K562 (cell line): ENCODE results near the gene PRSS56. TPM values are rescaled to one million over a fixed set of nuclear protein-coding genes. Genes with fewer than 3 reads are reported as not detected.

ENCODE experiments used
- HCFC1 ChIP-seq: IDR thresholded peaks from 2 replicates; pipeline ENCODE4 v1.6.1; 2012; ENCODE audit warnings: low read depth, low read length, improper control_type of control experiment
- MCM5 ChIP-seq: fragments of 450-650 bp; IDR thresholded peaks from 2 replicates; pipeline ENCODE4 v1.6.1; 2016; ENCODE audit warnings: low read depth
- MTA3 ChIP-seq: fragments of 450-650 bp; formaldehyde crosslinking; IDR thresholded peaks from 2 replicates; pipeline ENCODE4 v1.6.1; 2017; ENCODE audit warnings: mild to moderate bottlenecking, borderline replicate concordance
- POLR2A ChIP-seq: fragments of 450-650 bp; conservative IDR thresholded peaks from 2 replicates; pipeline ENCODE4 v1.6.1; 2016
- RCOR1 ChIP-seq, 2 experiments: IDR thresholded peaks; 2 replicates each; pipeline ENCODE4 v1.6.1; 2012; ENCODE audit warnings: low read depth in 2 of 2, low read length in 2 of 2, borderline replicate concordance in 1 of 2, improper control_type of control experiment in 1 of 2
- STAG1 ChIP-seq: sonication (generic); formaldehyde crosslinking; IDR thresholded peaks from 2 replicates; pipeline ENCODE4 v1.5.0; 2020; ENCODE audit warnings: missing genetic modification reagents, borderline replicate concordance
- TRIM28 ChIP-seq: fragments of 450-650 bp; IDR thresholded peaks from 2 replicates; pipeline ENCODE4 v1.6.1; 2017
- ZNF239 ChIP-seq: fragments of 250-450 bp; sonication (Bioruptor Pico); IDR thresholded peaks from 2 replicates; pipeline ENCODE4 v1.4.0; 2020; ENCODE audit warnings: mild to moderate bottlenecking
- polyA plus RNA-seq, 8 experiments: library from polyadenylated mRNA; depleted of rRNA in 4 of 8; stranded (reverse) in 5 of 8; unstranded in 3 of 8; fragments of >200 nt; fragmentation: Nextera tagmentation in 2 of 8; fragmentation: Illumina TruSeq in 1 of 8; extraction: Ambion mirVana in 2 of 8; extraction: Trizol in 1 of 8; gene quantifications; 2 replicates each; pipeline versions ENCODE4 v1.2.1 to v1.2.3, GENCODE V29; 2011 to 2014; ENCODE audit warnings: inconsistent platforms in 1 of 8, missing spikeins in 1 of 8
- total RNA-seq, 7 experiments: library from RNA; depleted of rRNA in 6 of 7; stranded (reverse); fragments of >200 nt in 6 of 7; fragmentation: Illumina TruSeq in 2 of 7; extraction: Trizol in 2 of 7; gene quantifications; 2 replicates each; pipeline versions ENCODE4 v1.2.1 to v1.2.3, GENCODE V29; 2011 to 2021; ENCODE audit warnings: low replicate concordance in 1 of 7
- TF ChIP-seq, protein P1 (sequence below): fragments of 250-450 bp; sonication (Bioruptor Pico); IDR thresholded peaks from 2 replicates; pipeline ENCODE4 v1.5.1; 2021; ENCODE audit warnings: mild to moderate bottlenecking
- TF ChIP-seq, protein P2 (sequence below), 3 experiments: IDR thresholded peaks in 2 of 3; conservative IDR thresholded peaks in 1 of 3; 2 replicates each; pipeline ENCODE4 v1.5.1; 2011 to 2012; ENCODE audit warnings: low read length in 3 of 3, mild to moderate bottlenecking in 3 of 3, control low read depth in 2 of 3, improper control_type of control experiment in 1 of 3, inconsistent platforms in 1 of 3, low read depth in 1 of 3, mixed read lengths in 1 of 3, moderate library complexity in 1 of 3; ENCODE audit not compliant: insufficient read depth in 2 of 3

PRSS56 gene
- total and polyA plus RNA-seq, 9 of the 15 experiments (the other 6 are each of a cell fraction or from before 2014, with no cell fraction given): not detected

DNA sequence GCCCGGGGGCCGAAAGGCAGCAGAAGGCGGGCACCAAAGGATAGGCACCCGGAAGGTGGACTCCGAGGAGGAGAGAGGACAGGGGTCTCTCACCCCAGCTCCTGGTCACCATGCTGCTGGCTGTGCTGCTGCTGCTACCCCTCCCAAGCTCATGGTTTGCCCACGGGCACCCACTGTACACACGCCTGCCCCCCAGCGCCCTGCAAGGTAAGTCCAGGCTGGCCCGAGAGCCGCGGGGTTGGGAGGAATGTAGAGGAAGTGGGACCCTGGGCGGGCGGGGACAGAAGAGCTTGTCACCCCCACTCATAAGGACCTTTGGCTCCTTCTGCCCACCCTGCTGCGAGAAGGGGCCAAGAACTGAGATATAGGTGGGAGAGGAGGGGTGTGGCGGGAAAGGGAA, 301 bp downstream of the PRSS56 start (continued):
- TF ChIP-seq, protein P1, sequence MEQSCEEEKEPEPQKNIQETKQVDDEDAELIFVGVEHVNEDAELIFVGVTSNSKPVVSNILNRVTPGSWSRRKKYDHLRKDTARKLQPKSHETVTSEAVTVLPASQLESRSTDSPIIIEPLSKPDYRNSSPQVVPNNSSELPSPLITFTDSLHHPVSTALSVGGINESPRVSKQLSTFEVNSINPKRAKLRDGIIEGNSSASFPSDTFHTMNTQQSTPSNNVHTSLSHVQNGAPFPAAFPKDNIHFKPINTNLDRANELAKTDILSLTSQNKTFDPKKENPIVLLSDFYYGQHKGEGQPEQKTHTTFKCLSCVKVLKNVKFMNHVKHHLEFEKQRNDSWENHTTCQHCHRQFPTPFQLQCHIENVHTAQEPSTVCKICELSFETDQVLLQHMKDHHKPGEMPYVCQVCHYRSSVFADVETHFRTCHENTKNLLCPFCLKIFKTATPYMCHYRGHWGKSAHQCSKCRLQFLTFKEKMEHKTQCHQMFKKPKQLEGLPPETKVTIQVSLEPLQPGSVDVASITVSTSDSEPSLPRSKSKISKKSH: no peak
- no peak for TF ChIP-seq POLR2A
- TF ChIP-seq, protein P2, sequence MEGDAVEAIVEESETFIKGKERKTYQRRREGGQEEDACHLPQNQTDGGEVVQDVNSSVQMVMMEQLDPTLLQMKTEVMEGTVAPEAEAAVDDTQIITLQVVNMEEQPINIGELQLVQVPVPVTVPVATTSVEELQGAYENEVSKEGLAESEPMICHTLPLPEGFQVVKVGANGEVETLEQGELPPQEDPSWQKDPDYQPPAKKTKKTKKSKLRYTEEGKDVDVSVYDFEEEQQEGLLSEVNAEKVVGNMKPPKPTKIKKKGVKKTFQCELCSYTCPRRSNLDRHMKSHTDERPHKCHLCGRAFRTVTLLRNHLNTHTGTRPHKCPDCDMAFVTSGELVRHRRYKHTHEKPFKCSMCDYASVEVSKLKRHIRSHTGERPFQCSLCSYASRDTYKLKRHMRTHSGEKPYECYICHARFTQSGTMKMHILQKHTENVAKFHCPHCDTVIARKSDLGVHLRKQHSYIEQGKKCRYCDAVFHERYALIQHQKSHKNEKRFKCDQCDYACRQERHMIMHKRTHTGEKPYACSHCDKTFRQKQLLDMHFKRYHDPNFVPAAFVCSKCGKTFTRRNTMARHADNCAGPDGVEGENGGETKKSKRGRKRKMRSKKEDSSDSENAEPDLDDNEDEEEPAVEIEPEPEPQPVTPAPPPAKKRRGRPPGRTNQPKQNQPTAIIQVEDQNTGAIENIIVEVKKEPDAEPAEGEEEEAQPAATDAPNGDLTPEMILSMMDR (IDR thresholded peaks at IDR 0.05 in 2 of 3, conservative IDR thresholded peaks at IDR 0.05 in 1 of 3; ENCODE audit: insufficient read depth in 2 of 3, low read depth in 1 of 3, low read length in 3 of 3): no peak
- TF ChIP-seq ZNF239 (CRISPR knock-in tag): no peak
- TF ChIP-seq HCFC1: no peak
- no peak for TF ChIP-seq TRIM28
- TF ChIP-seq STAG1 (CRISPR knock-in tag): no peak
- no peak for TF ChIP-seq MCM5
- no peak for TF ChIP-seq RCOR1 (IDR thresholded peaks at IDR 0.05; ENCODE audit: borderline replicate concordance in 1 of 2, low read depth in 2 of 2, low read length in 2 of 2)
- no peak for TF ChIP-seq MTA3
